Measurements from ENCODE around the gene MAP4K4. TPM values are rescaled to one million over a fixed set of nuclear protein-coding genes. Genes with fewer than 3 reads are reported as not detected.
"Not testable (repeated sequence)": the region's sequence is repeated elsewhere in the genome, so short reads cannot be mapped to it uniquely, and the experiment has no call there.

Gene MAP4K4
- polyA plus RNA-seq, 4 donors: 68.7 to 84.3 (median 76.3) TPM

- no peak for DNase-seq (ENCODE audit: low read depth in 4 of 4, low spot score in 2 of 4)
Measured at GRCh38 chr2:101892377-101892776, 194.9 kb downstream of the MAP4K4 start.

- no peak for DNase-seq (ENCODE audit: low read depth in 4 of 4, low spot score in 2 of 4)
Measured at GRCh38 chr2:101893681-101894381, 196.3 kb downstream of the MAP4K4 start.

- DNase-seq (ENCODE audit: low read depth in 4 of 4, low spot score in 2 of 4): no peak
Measured at GRCh38 chr2:101895039-101895438, 197.5 kb downstream of the MAP4K4 start.

GRCh38 chr2:101895819-101896322, 198.4 kb downstream of the MAP4K4 start:
- DNase-seq (ENCODE audit: low read depth in 4 of 4, low spot score in 2 of 4): no peak

GRCh38 chr2:101897301-101897700, 199.8 kb downstream of the MAP4K4 start:
- DNase-seq (ENCODE audit: low read depth in 4 of 4, low spot score in 2 of 4): no peak

- no peak for DNase-seq (ENCODE audit: low read depth in 4 of 4, low spot score in 2 of 4)
Measured at GRCh38 chr2:101899265-101899664, 201.8 kb downstream of the MAP4K4 start.

- DNase-seq (ENCODE audit: low read depth in 4 of 4, low spot score in 2 of 4): no peak
Measured at GRCh38 chr2:101899871-101900270, 202.4 kb downstream of the MAP4K4 start.

GRCh38 chr2:101900375-101900774, 202.9 kb downstream of the MAP4K4 start:
- no peak for DNase-seq (ENCODE audit: low read depth in 4 of 4, low spot score in 2 of 4)

- no peak for DNase-seq (ENCODE audit: low read depth in 4 of 4, low spot score in 2 of 4)
Measured at GRCh38 chr2:101901241-101901640, 203.7 kb downstream of the MAP4K4 start.

GRCh38 chr2:101902169-101902568, 204.7 kb downstream of the MAP4K4 start:
- no peak for DNase-seq (ENCODE audit: low read depth in 4 of 4, low spot score in 2 of 4)

- no peak for DNase-seq (ENCODE audit: low read depth in 4 of 4, low spot score in 2 of 4)
Measured at GRCh38 chr2:101904916-101905315, 207.4 kb downstream of the MAP4K4 start.

- no peak for DNase-seq (ENCODE audit: low read depth in 4 of 4, low spot score in 2 of 4)
Measured at GRCh38 chr2:101905746-101906336, 208.3 kb downstream of the MAP4K4 start.

GRCh38 chr2:101909760-101910159, 212.3 kb downstream of the MAP4K4 start:
- DNase-seq (ENCODE audit: low read depth in 4 of 4, low spot score in 2 of 4): no peak

GRCh38 chr2:101912545-101912944, 215.0 kb downstream of the MAP4K4 start:
- DNase-seq (ENCODE audit: low read depth in 4 of 4, low spot score in 2 of 4): no peak

- no peak for DNase-seq (ENCODE audit: low read depth in 4 of 4, low spot score in 2 of 4)
Measured at GRCh38 chr2:101921319-101921952, 223.9 kb downstream of the MAP4K4 start.

GRCh38 chr2:101921953-101922325, 224.4 kb downstream of the MAP4K4 start:
- DNase-seq (ENCODE audit: low read depth in 4 of 4, low spot score in 2 of 4): no peak

- DNase-seq (ENCODE audit: low read depth in 4 of 4, low spot score in 2 of 4): not testable (repeated sequence)
Measured at GRCh38 chr2:101924311-101924710, 226.8 kb downstream of the MAP4K4 start.

GRCh38 chr2:101930019-101930418, 232.5 kb downstream of the MAP4K4 start:
- DNase-seq (ENCODE audit: low read depth in 4 of 4, low spot score in 2 of 4): no peak

- no peak for DNase-seq (ENCODE audit: low read depth in 4 of 4, low spot score in 2 of 4)
Measured at GRCh38 chr2:101930847-101931246, 233.3 kb downstream of the MAP4K4 start.

- no peak for DNase-seq (ENCODE audit: low read depth in 4 of 4, low spot score in 2 of 4)
Measured at GRCh38 chr2:101931402-101931801, 233.9 kb downstream of the MAP4K4 start.

GRCh38 chr2:101935764-101936163, 238.3 kb downstream of the MAP4K4 start:
- DNase-seq (ENCODE audit: low read depth in 4 of 4, low spot score in 2 of 4): not testable (repeated sequence)

- no peak for DNase-seq (ENCODE audit: low read depth in 4 of 4, low spot score in 2 of 4)
Measured at GRCh38 chr2:101942851-101943250, 245.3 kb downstream of the MAP4K4 start.

Measured in left renal cortex interstitium (tissue), 4 donors.